SIG-M5 (cell line): ENCODE measurements around the gene FER1L5.

Source experiments
- DNase-seq: peaks from one replicate; lab custom pipeline; 2025; lab: John Stamatoyannopoulos, UW

Gene FER1L5

GRCh38 chr2:96681540-96681939 lies 39.0 kb downstream of the FER1L5 start:
- DNase-seq: no peak

GRCh38 chr2:96683307-96683706 lies 40.7 kb downstream of the FER1L5 start:
- DNase-seq: no peak

GRCh38 chr2:96683972-96684820 lies 41.6 kb downstream of the FER1L5 start:
- no peak for DNase-seq

- DNase-seq: no peak
These were observed 42.5 kb downstream of the FER1L5 start for GRCh38 chr2:96684883-96685576.

GRCh38 chr2:96685577-96686459 lies 43.3 kb downstream of the FER1L5 start:
- DNase-seq: no peak

GRCh38 chr2:96687266-96687665 lies 44.7 kb downstream of the FER1L5 start:
- no peak for DNase-seq

- no peak for DNase-seq
These were observed 45.4 kb downstream of the FER1L5 start for GRCh38 chr2:96687711-96688640.

- DNase-seq: no peak
These were observed 46.3 kb downstream of the FER1L5 start for GRCh38 chr2:96688649-96689430.

- DNase-seq: no peak
These were observed 46.9 kb downstream of the FER1L5 start for GRCh38 chr2:96689431-96689991.

- no peak for DNase-seq
These were observed 47.9 kb downstream of the FER1L5 start for GRCh38 chr2:96690306-96691021.

GRCh38 chr2:96691022-96691612 lies 48.6 kb downstream of the FER1L5 start:
- DNase-seq: no peak

- DNase-seq: no peak
These were observed 49.8 kb downstream of the FER1L5 start for GRCh38 chr2:96692094-96692971.

- DNase-seq: no peak
These were observed 51.0 kb downstream of the FER1L5 start for GRCh38 chr2:96693286-96694200.

- no peak for DNase-seq
These were observed 51.7 kb downstream of the FER1L5 start for GRCh38 chr2:96694279-96694678.

- DNase-seq: no peak
These were observed 52.4 kb downstream of the FER1L5 start for GRCh38 chr2:96694816-96695455.

- DNase-seq: no peak
These were observed 53.0 kb downstream of the FER1L5 start for GRCh38 chr2:96695602-96696001.
